ENCODE measurements around the gene ART1.

The ART1 gene

GRCh38 chr11:3707176-3707575 is 62.2 kb downstream of the ART1 start:
- TF ChIP-seq CTCF (IDR thresholded peaks at IDR 0.05) (no peak), ZFX (IDR thresholded peaks at IDR 0.05; ENCODE audit: borderline replicate concordance) (no peak)
- H3K27ac ChIP-seq = no peak overlapping the region

- no peak overlapping the region for H3K27ac ChIP-seq
- TF ChIP-seq ZFX (IDR thresholded peaks at IDR 0.05; ENCODE audit: borderline replicate concordance) (no peak), CTCF (IDR thresholded peaks at IDR 0.05) (no peak)
Measured at GRCh38 chr11:3709977-3710376, 65.0 kb downstream of the ART1 start.

GRCh38 chr11:3710485-3711259 is 65.7 kb downstream of the ART1 start:
- TF ChIP-seq ZFX (IDR thresholded peaks at IDR 0.05; ENCODE audit: borderline replicate concordance) = no peak
- H3K27ac ChIP-seq = no peak overlapping the region

- TF ChIP-seq ZFX (IDR thresholded peaks at IDR 0.05; ENCODE audit: borderline replicate concordance) (no peak), CTCF (IDR thresholded peaks at IDR 0.05) (no peak)
- no peak overlapping the region for H3K27ac ChIP-seq
Measured at GRCh38 chr11:3712274-3712673, 67.3 kb downstream of the ART1 start.
